Prostate gland (tissue), 2 donors: ENCODE measurements around the gene ADGRG3.

Experiments used
- CTCF ChIP-seq, 4 experiments: fragments of 200-600 bp in 2 of 4; fragments of 450-650 bp in 2 of 4; sonication (generic) in 2 of 4; IDR thresholded peaks; 1 replicate in 3 of 4; 2 replicates in 1 of 4; pipeline ENCODE4 v1.5.1; 2016 to 2019; ENCODE audit warnings: antibody characterized with exemption in 4 of 4, mild to moderate bottlenecking in 2 of 4, moderate library complexity in 2 of 4
- POLR2A ChIP-seq: fragments of 450-650 bp; IDR thresholded peaks from one replicate; pipeline ENCODE4 v1.6.1; 2016; ENCODE audit warnings: antibody characterized with exemption, mild to moderate bottlenecking

GRCh38 chr16:57701759-57702371 lies 33.8 kb downstream of the ADGRG3 start:
- TF ChIP-seq CTCF (IDR thresholded peaks at IDR 0.05) (no peak), POLR2A (no peak)
